CD4-positive, alpha-beta T cell treated with Interleukin-17A for 1 hour (primary cell): ENCODE data around the gene CUL9.

Experiments used
- DNase-seq: peaks from one replicate; pipeline ENCODE4 v3.0.0-alpha.2; 2020

The CUL9 gene

DNA sequence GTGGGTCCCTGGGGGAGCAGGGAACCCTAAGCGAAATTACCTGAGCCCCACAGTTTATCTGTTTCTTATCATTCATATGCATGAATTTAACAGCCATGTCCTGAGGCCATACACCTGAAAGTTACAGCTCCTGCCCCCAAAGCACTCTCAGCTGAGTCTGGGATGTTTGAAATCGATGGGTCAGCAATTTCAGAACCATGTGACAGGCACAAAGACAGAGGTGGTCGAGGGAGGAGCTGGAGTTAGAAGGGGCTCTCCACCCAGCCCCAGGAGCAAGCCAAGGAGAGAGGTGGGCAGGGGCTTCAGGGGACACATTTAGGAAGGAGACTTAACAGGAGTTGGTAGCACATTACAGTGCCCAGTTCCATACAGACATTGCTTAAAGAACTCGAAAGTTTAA, 76.2 kb downstream of the CUL9 start:
- DNase-seq = no peak

DNA sequence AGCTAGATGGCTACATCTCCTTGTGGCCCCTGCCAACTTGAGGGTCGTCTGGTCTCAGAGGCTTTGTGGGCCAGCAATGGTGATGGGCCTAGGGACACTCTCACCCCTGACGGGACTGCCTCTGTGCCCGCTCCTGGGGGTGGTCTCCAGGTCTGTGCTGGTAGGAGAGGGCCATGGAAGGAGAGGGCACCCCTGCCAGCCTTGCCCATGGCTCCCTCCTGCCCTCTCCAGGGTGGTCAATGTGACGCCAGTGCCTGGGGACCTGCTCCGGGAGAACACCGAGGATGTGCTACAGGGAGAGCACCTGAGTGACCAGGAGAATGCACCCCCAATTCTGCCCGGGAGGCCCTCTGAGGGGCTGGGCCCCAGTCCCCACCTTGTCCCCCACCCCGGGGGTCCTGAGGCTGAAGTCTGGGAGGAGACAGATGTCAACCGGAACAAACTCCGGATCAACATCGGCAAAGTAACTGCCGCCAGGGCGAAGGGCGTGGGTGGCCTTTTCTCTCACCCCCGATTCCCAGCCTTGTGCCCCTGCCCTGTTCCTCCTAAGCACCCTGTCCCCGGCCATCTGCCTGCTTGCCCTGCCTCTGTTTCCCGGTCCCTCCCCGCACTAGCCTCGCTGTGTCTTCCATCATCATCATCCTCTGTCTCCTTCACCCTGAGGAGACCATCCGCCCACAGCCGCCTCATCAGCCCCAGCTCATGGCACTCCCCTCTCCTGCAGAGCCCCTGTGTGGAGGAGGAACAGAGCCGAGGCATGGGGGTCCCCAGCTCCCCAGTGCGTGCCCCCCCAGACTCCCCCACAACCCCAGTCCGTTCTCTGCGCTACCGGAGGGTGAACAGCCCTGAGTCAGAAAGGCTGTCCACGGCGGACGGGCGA, 77.1 kb downstream of the CUL9 start:
- DNase-seq = no peak

- DNase-seq = no peak
Observed at GRCh38 chr6:43260791-43261190, 78.8 kb downstream of the CUL9 start.

DNA sequence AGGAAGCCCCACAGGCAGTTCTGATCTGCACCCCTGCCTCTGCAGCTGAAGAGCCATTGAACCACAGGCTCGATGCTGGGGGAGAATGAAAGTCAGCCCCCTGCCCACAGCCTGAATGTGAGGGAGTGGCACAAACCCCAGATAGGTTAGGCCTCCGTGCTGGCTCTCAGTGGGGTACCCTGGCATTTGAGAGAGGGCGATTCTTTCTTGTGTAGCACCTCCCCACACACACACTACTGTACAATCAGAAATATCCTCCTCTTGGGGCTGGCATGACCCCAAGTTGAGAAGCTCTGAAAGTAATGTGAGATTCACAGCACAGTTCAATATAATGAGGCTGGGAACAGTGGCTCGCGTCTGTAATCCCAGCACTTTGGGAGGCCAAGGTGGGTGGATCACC, 79.2 kb downstream of the CUL9 start:
- no peak for DNase-seq

DNA sequence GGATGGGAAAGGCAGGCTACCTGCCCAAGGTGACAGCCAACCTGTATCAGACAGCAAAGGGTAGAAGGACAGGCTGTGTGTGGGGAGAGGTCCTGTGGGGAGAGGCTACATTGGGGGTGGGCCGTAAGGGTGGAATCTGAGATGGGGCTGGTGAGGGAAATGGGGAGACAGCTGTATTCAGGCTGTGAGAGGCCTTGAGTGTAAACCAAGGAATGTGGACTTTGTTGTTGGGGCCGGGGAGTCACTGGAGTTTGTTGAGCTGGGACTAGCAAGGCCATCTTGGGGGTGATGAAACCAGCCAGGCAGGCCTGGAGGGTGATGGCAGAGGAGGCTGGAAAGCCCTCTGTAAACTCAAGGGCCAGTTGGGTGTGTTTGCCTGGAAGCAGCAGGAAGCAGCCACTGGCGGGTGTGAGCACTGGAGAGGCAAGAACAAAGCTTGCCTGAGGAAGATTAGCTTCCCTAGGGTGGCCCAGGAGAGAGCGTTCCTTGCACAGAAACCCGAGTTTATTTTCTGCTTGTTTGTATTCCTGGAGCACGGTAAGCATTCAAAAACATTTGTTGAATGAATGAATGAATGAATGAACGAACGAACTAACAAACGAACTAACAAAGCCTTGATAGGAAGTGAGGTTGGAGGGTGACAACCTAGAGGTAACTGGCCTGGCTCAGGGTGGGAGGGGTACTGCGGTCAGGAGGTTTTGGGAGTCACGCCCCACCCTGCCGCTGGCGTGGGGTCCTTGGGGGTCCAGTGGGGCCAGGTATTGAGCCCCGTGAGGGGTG, 80.2 kb downstream of the CUL9 start:
- DNase-seq = no peak

GRCh38 chr6:43262780-43263313, 80.9 kb downstream of the CUL9 start:
- no peak for DNase-seq

- DNase-seq = peak; percentile 81
Observed at GRCh38 chr6:43263314-43264178, 81.5 kb downstream of the CUL9 start.

GRCh38 chr6:43264599-43265145, 82.7 kb downstream of the CUL9 start:
- DNase-seq = no peak

DNA sequence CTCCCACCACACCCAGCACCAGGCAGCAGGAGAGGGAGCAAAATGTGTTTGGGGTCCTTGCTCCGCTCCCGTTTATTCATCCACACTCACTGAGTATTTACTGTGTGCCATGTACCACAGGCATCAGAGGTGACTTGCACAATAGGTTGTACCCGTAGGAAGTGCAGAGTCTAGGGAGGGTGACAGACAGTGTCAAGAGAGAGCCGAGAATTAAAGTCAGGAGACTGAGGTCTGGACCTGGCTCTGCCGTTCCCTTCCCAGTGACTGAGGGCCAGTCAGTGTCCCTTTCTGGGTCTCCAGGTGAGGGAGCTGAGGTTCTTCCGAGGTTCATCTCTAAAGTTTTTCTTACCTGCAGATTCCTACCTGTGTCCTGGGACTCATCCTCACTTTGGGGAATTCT, 83.6 kb downstream of the CUL9 start:
- no peak for DNase-seq

GRCh38 chr6:43267619-43268354, 85.8 kb downstream of the CUL9 start:
- DNase-seq = no peak

GRCh38 chr6:43268355-43268700, 86.3 kb downstream of the CUL9 start:
- no peak for DNase-seq

- DNase-seq = no peak
Observed at GRCh38 chr6:43268782-43269272, 86.8 kb downstream of the CUL9 start.

DNA sequence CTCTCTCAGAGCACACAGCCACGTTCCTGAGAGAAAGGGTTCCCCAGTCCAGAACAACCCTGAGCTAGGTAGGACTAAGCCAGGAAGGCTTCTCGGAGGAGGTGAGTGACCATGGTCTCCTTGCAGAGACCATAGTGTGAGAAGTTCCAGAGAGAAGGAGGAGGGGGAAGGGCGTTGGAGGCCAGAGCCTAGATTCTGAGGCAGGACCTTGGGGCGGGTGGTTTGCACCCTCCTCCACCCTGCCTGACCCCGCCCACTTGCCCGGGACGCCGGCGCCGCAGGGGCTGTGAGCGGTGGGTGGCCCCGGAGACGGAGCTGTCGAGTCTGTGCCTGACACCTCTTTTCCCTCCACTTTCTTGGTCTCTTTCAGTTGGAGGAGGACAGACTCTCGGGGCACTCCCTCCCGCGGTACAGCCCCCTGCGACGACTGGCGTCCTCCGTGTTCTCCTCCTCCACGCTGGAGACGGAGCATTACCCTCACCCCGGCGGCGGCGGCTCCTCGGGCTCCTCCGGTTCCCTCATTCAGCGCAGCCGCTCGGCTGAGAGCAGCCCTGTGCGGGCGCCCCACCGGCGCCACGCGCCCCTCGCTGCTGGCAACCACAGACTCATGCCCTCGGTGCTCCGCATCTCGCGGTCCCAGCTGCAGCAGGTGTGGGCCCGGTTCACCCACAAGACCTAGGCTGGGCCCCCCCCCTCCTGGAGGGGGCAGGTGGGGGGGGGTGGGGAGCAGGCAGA, 87.4 kb downstream of the CUL9 start:
- peak; percentile 49 for DNase-seq

GRCh38 chr6:43271103-43271815, 89.3 kb downstream of the CUL9 start:
- DNase-seq = no peak

DNA sequence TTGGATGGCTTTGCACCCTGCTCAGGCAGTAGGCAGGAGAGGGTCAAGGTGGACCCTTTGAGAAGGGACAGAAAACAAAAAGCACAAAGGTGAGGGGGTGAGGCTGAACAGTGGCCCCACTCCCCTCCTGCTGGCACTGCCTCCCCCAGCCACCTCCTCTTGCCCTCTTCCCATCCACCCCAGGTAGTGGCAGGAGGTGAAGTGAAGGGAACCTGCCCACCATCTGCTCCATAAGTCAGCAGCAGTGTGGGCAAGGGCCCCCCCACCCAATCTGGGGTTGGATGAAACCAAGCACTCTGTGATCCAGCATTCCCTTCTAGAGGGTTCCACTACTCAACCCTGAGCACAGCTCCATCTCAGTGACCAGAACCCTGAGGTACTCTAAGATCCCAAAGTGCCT, 89.9 kb downstream of the CUL9 start:
- DNase-seq = no peak

DNA sequence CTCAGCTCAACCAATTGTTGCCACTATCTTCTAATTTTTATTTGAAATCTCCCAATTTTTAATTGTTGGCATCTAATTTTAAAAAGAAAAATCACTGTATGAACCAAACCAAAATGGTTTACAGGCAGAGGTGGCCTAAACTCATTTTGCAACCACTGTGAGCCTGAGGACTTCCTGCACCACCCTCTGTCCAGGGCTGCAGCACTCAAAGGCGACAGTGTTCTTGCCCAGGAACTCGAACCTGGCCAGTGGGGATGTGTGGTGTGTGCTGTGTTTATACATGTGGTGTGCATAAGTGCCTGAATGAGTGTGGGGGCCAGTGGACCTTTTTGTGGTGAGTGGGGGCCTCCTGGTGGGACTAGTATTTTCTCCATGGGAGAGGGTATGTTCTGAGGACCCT, 91.7 kb downstream of the CUL9 start:
- DNase-seq = no peak
